ENCODE measurements around the gene NRAP.
A peak's percentile ranks its signal among the peaks of the same experiment; 100 is the strongest.
"Not testable (repeated sequence)": the region's sequence is repeated elsewhere in the genome, so short reads cannot be mapped to it uniquely, and the experiment has no call there.

The NRAP gene

DNA sequence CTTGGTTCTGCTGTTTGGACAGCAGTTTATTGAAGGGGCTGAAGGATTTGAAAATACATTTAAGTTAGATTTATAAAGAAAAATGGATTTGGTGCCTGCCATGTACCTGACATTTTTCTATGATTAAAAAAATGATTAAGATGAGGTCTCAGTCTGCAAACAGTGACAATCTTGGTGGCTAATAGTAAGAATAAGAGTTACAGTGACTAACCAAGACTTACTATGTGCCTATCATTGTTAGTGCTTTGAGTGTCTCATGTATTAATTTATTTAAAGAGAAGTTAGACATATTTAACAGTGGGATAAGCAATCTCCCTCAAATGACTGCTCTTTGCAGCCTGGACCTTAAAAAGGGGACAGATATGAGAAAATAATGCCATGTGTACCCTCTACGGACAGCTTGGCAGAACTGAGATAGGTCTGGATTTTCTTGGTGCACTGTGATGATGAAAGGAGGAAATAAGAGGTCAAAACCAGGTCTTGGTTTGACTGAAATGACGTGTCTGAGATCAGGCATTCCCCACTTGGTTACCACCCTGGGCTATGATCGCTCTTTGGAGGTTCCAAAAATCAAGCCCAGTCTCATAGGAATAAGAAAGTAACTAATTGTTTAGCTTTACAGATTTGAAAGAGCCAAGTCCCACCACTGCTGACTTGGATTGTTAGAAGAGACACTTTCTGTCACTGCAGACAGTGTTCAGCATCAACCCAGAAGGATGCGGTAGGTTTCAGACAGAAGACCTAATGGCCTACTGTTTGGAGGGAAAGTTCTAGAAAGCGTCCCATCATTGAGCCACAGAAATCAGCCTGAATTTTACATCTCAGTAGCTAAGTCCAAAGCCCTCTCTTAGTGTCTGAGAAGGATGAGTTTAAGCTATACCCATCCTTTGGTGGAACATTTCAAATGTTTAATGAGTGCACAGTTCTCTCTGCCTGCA is 18.0 kb upstream of the NRAP start:
- DNase-seq (ENCODE audit: insufficient read length): no peak
- TF ChIP-seq POLR2A (IDR thresholded peaks at IDR 0.05; ENCODE audit: low read depth, low read length) (peak; percentile 55), TAF1 (IDR thresholded peaks at IDR 0.05; ENCODE audit: borderline replicate concordance, low read depth, low read length) (no peak), POLR2AphosphoS5 (IDR thresholded peaks at IDR 0.05; ENCODE audit: low read depth, low read length) (0 out of 2 replicates have a peak, but pooled peaks have one; percentile 19)
- FAIRE-seq: peak; percentile 84

DNA sequence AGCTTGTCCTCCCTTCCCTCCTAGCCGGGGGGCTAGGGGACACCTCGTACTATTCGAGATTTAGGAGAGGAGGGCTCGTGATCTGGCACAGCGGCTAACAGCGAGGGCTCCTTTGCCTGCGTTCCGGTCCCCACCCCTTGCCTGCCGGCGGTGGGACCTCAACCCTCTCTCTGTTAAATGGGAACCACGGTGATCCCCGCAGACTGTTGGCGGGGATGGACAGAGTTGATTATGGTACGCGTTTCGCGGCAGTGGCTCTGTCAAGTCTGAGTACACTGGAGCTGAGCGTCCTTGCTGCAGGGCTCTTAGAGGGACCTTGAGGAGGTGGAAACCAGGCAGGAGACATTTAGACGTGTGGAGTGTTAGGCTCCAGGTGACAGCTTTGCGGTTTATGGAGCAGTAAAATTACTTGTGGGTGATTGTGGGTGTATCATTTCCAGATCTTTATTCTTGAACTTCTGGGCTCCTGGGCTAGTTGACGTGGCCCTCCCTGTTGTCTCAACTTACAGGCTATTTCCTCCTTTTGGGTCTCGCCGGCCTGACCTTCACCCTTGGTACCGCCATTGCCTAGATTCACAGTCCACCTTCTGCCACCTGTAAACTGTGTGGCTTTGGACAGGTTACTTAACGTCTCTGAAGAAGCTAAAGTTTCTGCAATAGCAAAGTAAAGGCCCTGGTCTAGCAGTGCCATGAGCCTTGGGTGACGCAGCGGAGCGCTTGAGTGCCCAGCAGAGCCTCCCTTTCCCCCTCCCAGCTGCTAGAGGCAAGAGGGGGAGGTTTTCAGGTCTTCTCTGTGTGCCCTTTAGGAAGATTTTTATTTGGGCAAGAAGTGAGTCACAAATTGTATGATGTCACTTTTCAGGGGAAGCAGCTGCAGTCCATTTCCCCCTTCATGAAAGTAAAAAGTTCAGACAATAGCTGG is 16.6 kb upstream of the NRAP start:
- DNase-seq (ENCODE audit: insufficient read length) (no peak), FAIRE-seq (peak; percentile 70)
- TF ChIP-seq POLR2A (IDR thresholded peaks at IDR 0.05; ENCODE audit: low read depth, low read length): no peak; the same call in 1 of the 2 replicates
- TF ChIP-seq POLR2AphosphoS5 (IDR thresholded peaks at IDR 0.05; ENCODE audit: low read depth, low read length): no peak; the same call in 1 of the 2 replicates
- no peak for TF ChIP-seq TAF1 (IDR thresholded peaks at IDR 0.05; ENCODE audit: borderline replicate concordance, low read depth, low read length)

- DNase-seq (ENCODE audit: insufficient read length) (peak; percentile 75), FAIRE-seq (peak; percentile 82)
- TF ChIP-seq POLR2AphosphoS5 (IDR thresholded peaks at IDR 0.05; ENCODE audit: low read depth, low read length): peak; percentile 61
- peak; percentile 73 for TF ChIP-seq POLR2A (IDR thresholded peaks at IDR 0.05; ENCODE audit: low read depth, low read length)
- TF ChIP-seq TAF1 (IDR thresholded peaks at IDR 0.05; ENCODE audit: borderline replicate concordance, low read depth, low read length): 0 out of 2 replicates have a peak, but pooled peaks have one; percentile 39
These were observed 15.8 kb upstream of the NRAP start, which contains the start of gene CASP7 for GRCh38 chr10:113679463-113680189. Gene CASP7 (plus strand): TSS chr10:113679912. CDS start chr10:113697494, 17,582 bp downstream.

- no peak for FAIRE-seq
- TF ChIP-seq TAF1 (IDR thresholded peaks at IDR 0.05; ENCODE audit: borderline replicate concordance, low read depth, low read length) (no peak), POLR2AphosphoS5 (IDR thresholded peaks at IDR 0.05; ENCODE audit: low read depth, low read length) (no peak), POLR2A (IDR thresholded peaks at IDR 0.05; ENCODE audit: low read depth, low read length) (no peak)
- no peak for DNase-seq (ENCODE audit: insufficient read length)
These were observed 2.9 kb upstream of the NRAP start for GRCh38 chr10:113666682-113667252.

GRCh38 chr10:113665806-113666354 is 2.0 kb upstream of the NRAP start:
- DNase-seq (ENCODE audit: insufficient read length) (no peak), FAIRE-seq (peak; percentile 72)
- TF ChIP-seq TAF1 (IDR thresholded peaks at IDR 0.05; ENCODE audit: borderline replicate concordance, low read depth, low read length) (no peak), POLR2AphosphoS5 (IDR thresholded peaks at IDR 0.05; ENCODE audit: low read depth, low read length) (no peak)

GRCh38 chr10:113665352-113665751 is 1.5 kb upstream of the NRAP start:
- TF ChIP-seq POLR2A (IDR thresholded peaks at IDR 0.05; ENCODE audit: low read depth, low read length): no peak
- no peak for TF ChIP-seq POLR2AphosphoS5 (IDR thresholded peaks at IDR 0.05; ENCODE audit: low read depth, low read length)
- no peak for TF ChIP-seq TAF1 (IDR thresholded peaks at IDR 0.05; ENCODE audit: borderline replicate concordance, low read depth, low read length)
- FAIRE-seq (no peak), DNase-seq (ENCODE audit: insufficient read length) (no peak)

DNA sequence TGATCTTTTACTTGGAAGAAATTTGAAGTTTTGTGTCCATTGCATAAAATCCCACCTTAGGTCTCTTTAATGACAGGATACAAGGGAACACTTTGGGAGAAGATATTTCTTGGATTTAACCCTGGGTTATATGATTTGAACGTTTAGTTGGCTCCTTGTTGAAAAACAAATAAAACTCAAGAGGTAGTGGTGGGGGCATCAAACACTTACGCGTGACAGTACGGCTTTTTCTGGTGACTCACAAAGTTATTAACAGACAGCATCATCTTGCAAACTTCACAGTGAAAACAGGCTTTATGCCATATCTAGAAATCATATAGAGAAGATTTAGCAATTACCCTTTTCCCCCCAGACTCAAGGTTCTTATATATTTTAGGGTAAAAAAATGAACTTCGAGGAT is 699 bp downstream of the NRAP start:
- no peak for DNase-seq (ENCODE audit: insufficient read length)
- TF ChIP-seq POLR2AphosphoS5 (IDR thresholded peaks at IDR 0.05; ENCODE audit: low read depth, low read length) (no peak), TAF1 (IDR thresholded peaks at IDR 0.05; ENCODE audit: borderline replicate concordance, low read depth, low read length) (no peak), POLR2A (IDR thresholded peaks at IDR 0.05; ENCODE audit: low read depth, low read length) (no peak)
- FAIRE-seq: no peak

DNA sequence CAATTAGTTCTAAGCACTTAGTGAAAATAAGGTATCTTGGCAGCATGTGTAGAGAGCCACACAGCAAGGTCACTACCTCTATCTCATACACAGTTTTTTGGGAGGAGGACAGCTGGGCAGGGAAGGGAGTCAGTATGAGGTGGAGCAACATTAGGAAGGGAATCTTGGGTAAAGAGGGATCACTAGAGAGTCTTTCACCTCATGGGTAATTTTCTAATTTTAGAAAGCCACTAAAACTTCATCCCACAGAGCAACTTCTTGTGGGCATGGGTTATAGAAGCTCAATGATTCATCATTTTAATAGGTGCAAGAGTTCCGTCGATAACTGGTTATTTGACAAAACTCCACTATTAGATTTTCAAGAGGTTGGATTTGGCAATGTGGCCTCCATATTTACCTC is 2.5 kb downstream of the NRAP start:
- TF ChIP-seq TAF1 (IDR thresholded peaks at IDR 0.05; ENCODE audit: borderline replicate concordance, low read depth, low read length) (no peak), POLR2AphosphoS5 (IDR thresholded peaks at IDR 0.05; ENCODE audit: low read depth, low read length) (no peak), POLR2A (IDR thresholded peaks at IDR 0.05; ENCODE audit: low read depth, low read length) (no peak)
- FAIRE-seq (no peak), DNase-seq (ENCODE audit: insufficient read length) (no peak)

DNA sequence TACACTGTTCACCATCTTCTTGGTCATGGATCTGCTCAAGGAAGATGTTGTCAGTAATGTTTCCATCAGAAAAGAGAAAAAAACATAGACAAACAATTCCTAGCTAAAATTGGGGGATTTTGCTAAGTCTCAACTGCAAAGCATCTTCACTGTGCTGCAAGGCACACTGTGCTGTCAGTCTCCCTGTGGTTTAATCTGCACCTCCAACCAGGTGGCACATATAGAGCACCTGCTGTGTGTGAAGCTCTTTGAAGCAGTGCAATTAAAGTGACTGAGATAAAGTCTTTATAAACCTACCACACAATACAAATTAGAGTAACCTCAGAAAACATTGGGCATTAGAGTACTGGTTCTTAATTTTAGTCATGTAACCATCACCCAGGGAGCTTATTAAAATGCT is 6.3 kb downstream of the NRAP start:
- DNase-seq (ENCODE audit: insufficient read length): no peak
- FAIRE-seq: no peak
- TF ChIP-seq TAF1 (IDR thresholded peaks at IDR 0.05; ENCODE audit: borderline replicate concordance, low read depth, low read length): no peak
- no peak for TF ChIP-seq POLR2A (IDR thresholded peaks at IDR 0.05; ENCODE audit: low read depth, low read length)
- TF ChIP-seq POLR2AphosphoS5 (IDR thresholded peaks at IDR 0.05; ENCODE audit: low read depth, low read length): no peak

DNA sequence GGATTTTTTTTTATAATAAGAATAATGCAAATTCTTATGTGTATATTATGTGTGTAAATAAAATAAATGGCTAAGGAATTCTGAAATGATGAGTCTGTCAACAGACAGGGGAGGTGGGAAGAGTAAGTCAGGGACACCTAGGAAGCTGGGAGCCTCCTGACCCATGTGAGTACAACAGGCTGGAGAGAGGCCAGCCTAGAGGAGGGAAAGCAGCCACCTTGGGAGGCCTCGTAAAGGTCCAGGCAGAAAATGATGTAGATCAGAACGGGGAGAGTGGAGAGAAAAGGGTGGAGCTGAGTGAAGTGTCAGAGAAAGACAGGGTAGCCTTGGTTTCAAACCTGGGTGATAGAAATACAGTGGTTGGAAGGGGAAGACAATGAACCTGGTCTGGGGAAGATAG is 6.9 kb downstream of the NRAP start:
- DNase-seq (ENCODE audit: insufficient read length) (no peak), FAIRE-seq (no peak)
- no peak for TF ChIP-seq TAF1 (IDR thresholded peaks at IDR 0.05; ENCODE audit: borderline replicate concordance, low read depth, low read length)
- TF ChIP-seq POLR2AphosphoS5 (IDR thresholded peaks at IDR 0.05; ENCODE audit: low read depth, low read length): no peak

DNA sequence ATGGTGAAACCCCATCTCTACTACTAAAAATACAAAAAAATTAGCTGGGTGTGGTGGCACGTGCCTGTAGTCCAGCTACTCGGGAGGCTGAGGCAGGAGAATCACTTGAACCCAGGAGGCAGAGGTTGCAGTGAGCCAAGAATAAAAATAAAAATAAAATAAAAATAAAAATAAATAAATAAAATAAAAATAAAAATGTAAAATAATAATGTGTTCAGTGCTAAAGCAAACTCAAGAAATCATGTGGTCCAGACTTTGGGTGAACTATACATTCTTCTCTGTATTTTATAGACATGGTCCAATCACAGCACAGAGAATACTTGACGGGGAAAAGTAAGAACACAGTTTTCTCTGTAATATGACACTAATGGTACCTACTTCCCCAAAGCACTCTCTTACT is 11.4 kb downstream of the NRAP start:
- not testable (repeated sequence) for DNase-seq (ENCODE audit: insufficient read length); FAIRE-seq
